Right atrium auricular region (tissue), 2 donors: ENCODE measurements around the gene PARP1. TPM values are rescaled to one million over a fixed set of nuclear protein-coding genes. Genes with fewer than 3 reads are reported as not detected.

Source experiments
- DNase-seq: peaks from one replicate; pipeline ENCODE4 v3.0.0-alpha.2; 2019; ENCODE audit warnings: low spot score
- H3K27ac ChIP-seq, 2 donors: fragments of 200-600 bp; sonication (generic); 1 replicate in 1 of 2; 2 replicates in 1 of 2; pipeline ENCODE4 v1.5.1; 2016 to 2019
- H3K27me3 ChIP-seq, 2 donors: fragments of 200-600 bp; sonication (generic); one replicate each; pipeline versions ENCODE4 v1.5.1 to v1.6.0; 2017 to 2019
- H3K36me3 ChIP-seq: fragments of 200-600 bp; sonication (generic); one replicate; pipeline ENCODE4 v1.5.1; 2016
- H3K4me1 ChIP-seq, 2 donors: fragments of 200-600 bp; sonication (generic); one replicate each; pipeline versions ENCODE4 v1.5.1 to v1.6.0; 2017 to 2019
- H3K4me3 ChIP-seq, 2 donors: fragments of 200-600 bp; sonication (generic); 1 replicate in 1 of 2; 2 replicates in 1 of 2; pipeline ENCODE4 v1.5.1; 2017 to 2019; ENCODE audit warnings: mild to moderate bottlenecking in 1 of 2, moderate library complexity in 1 of 2
- H3K9me3 ChIP-seq, 2 donors: fragments of 200-600 bp; sonication (generic); one replicate each; pipeline ENCODE4 v1.5.1; 2019
- total RNA-seq, 2 donors: library from RNA; depleted of rRNA; stranded (reverse); fragments of >200 nt; gene quantifications; one replicate each; pipeline ENCODE4 v1.1.0, GENCODE V29; 2016
- TF ChIP-seq, protein P1 (sequence below), 2 donors: fragments of 200-600 bp; sonication (generic); IDR thresholded peaks; one replicate each; pipeline ENCODE4 v1.5.1; 2019; ENCODE audit warnings: antibody characterized with exemption in 2 of 2

Gene PARP1
- total RNA-seq, 2 donors from 2014 or later, result 68.0 to 70.6 TPM

DNA sequence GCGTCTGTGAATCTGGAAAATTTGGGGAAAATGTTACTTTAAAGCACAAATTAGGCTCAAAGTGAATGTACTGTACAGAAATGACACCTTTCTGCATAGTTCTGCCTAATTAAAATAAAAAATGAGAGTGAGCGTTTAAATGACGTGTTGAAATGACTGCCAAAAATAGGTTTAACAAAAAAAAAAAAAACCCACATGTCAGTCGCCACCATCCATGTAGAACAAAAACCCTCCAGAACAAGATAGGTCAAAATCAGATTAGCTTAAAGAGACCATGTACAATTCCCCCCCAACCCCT is 745 bp downstream of the PARP1 start:
- TF ChIP-seq, protein P1, sequence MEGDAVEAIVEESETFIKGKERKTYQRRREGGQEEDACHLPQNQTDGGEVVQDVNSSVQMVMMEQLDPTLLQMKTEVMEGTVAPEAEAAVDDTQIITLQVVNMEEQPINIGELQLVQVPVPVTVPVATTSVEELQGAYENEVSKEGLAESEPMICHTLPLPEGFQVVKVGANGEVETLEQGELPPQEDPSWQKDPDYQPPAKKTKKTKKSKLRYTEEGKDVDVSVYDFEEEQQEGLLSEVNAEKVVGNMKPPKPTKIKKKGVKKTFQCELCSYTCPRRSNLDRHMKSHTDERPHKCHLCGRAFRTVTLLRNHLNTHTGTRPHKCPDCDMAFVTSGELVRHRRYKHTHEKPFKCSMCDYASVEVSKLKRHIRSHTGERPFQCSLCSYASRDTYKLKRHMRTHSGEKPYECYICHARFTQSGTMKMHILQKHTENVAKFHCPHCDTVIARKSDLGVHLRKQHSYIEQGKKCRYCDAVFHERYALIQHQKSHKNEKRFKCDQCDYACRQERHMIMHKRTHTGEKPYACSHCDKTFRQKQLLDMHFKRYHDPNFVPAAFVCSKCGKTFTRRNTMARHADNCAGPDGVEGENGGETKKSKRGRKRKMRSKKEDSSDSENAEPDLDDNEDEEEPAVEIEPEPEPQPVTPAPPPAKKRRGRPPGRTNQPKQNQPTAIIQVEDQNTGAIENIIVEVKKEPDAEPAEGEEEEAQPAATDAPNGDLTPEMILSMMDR (IDR thresholded peaks at IDR 0.05), result no peak
- Histone ChIP-seq H3K27ac (peak overlapping the region; percentile 75 to 86), H3K9me3 (no peaks in the 10 kb centered on the region), H3K36me3 (no peaks in the 10 kb centered on the region), H3K27me3 (no peaks in the 10 kb centered on the region), H3K4me1 (peaks cover 0 to 39% of the 10 kb centered on the region in 2 donors), H3K4me3 (peak overlapping the region; percentile 80 to 83)
- DNase-seq, result no peak

DNA sequence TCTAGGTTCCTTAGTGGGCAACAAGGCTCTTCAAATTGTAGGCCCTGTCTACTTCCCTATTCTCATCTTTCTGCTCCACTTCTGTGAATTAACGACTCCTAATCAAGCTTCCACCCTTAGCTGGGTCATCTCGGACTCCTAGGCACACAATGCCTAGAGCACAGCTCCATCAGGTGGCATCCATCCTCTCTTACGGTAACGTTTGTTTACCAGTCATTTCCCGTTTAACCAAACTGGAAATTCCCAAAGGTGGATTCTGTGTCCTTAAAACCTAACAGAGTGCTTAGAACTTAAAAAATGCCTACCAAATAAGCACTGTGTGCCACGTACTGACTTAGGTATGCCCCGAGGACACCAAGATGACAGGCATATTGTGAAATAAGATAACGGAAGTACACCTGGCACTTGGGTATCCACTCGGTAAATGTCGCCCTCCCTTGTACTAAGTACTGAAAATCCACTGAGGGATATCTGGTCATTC is 1.5 kb downstream of the PARP1 start:
- TF ChIP-seq, protein P1 (IDR thresholded peaks at IDR 0.05), result no peak
- no peaks in the 10 kb centered on the region for H3K9me3 ChIP-seq
- H3K4me1 ChIP-seq, result peaks cover 0 to 39% of the 10 kb centered on the region in 2 donors
- no peak for DNase-seq
- peak overlapping the region; percentile 80 to 83 for H3K4me3 ChIP-seq
- no peaks in the 10 kb centered on the region for H3K27me3 ChIP-seq
- peaks cover 6% of the 10 kb centered on the region for H3K36me3 ChIP-seq
- peak overlapping the region; percentile 15 to 86 for H3K27ac ChIP-seq

DNA sequence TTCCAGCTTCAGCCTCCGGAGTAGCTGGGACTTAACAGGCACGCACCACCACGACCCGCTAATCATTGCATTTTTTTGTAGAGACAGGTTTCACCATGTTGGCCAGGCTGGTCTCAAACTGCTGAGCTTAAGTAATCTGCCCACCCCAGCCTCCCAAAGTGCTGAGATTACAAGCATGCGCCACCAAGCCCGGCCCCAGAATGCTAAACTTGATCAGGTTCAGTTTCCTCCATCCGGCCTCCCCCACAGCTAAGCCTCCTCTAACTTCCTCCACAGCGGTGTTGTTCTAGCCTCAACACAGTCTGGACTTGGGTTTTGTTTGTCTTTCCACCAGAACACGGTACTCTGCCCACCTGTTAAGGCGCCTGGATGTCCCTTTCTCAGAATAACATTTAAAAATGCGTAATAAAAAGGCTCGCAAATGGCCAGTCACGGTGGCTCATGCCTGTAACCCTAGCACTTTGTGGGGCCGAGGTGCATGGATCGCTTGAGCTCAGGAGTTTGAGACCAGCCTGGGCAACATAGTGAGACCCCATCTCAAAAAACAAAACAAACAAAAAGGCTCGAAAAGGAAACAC is 2.4 kb downstream of the PARP1 start:
- Histone ChIP-seq H3K27ac (no peak overlapping the region), H3K4me1 (peaks cover 0 to 44% of the 10 kb centered on the region in 2 donors), H3K36me3 (peaks cover 14% of the 10 kb centered on the region), H3K9me3 (no peaks in the 10 kb centered on the region), H3K4me3 (no peak overlapping the region), H3K27me3 (no peaks in the 10 kb centered on the region)
- TF ChIP-seq, protein P1 (IDR thresholded peaks at IDR 0.05), result no peak
- no peak for DNase-seq

DNA sequence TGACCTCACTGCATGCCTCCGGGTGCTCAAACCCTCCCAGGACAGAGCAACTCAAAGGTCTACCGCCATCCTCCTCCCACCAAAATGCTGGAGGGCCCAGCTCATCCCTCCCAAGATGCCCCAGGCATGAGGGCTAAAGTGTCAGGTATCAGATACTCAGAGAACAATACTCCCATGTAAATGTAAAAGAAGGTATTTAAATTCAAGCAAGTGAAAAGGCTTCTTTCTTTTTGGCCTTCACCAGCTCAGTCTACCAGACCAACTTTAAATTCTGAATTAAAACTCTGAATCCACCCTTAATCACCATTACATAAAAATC is 3.0 kb downstream of the PARP1 start:
- peaks cover 14% of the 10 kb centered on the region for H3K36me3 ChIP-seq
- H3K4me1 ChIP-seq, result peaks cover 0 to 48% of the 10 kb centered on the region in 2 donors
- H3K27me3 ChIP-seq, result no peaks in the 10 kb centered on the region
- H3K4me3 ChIP-seq, result no peak overlapping the region
- H3K27ac ChIP-seq, result no peak overlapping the region
- no peaks in the 10 kb centered on the region for H3K9me3 ChIP-seq
- DNase-seq, result no peak
- TF ChIP-seq, protein P1 (IDR thresholded peaks at IDR 0.05), result no peak

DNA sequence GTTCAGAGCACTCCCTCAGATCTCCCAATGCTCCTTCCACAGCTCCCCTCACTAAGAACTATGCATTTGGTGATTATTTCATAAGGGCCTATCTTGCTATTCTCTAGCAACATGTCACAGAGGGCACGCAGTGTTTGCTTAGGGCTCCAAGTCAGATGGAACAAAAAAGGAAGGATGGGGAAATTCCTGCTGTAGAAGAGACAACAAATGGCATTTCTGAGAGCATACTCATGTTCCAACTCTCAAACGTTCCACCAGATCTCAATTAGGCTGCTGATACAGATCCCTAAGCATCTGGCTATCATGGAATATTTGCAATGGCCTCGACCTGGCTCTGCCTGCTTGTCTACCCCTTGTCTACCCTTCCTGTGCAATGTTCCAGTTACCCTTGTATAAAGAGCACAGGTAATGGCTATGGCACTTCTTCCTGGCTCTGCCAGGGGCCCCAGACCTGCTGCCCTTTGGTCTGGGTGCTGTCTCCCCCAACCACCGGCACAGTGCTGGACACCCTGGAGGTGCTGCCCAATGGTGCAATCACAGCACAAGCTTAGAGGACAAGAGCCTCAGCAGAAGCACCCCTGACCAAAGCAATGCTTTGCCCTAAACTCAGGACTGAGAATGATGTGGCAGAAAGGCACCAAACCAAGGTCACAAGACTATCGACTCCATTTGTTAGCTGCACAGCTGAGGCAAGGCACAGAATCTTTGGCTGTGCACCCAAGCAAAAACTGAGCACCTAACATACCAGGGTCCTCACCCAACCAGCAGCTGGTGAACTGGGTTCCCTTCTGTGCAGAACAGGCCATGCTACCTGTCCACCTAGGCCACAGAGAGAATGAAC is 3.6 kb downstream of the PARP1 start:
- Histone ChIP-seq H3K9me3 (no peaks in the 10 kb centered on the region), H3K4me3 (no peak overlapping the region), H3K4me1 (peaks cover 0 to 48% of the 10 kb centered on the region in 2 donors), H3K27ac (no peak overlapping the region), H3K36me3 (peaks cover 19% of the 10 kb centered on the region), H3K27me3 (no peaks in the 10 kb centered on the region)
- TF ChIP-seq, protein P1 (IDR thresholded peaks at IDR 0.05), result no peak
- no peak for DNase-seq
